K562 (cell line): ENCODE results near the gene ANKRD13A. TPM values are rescaled to one million over a fixed set of nuclear protein-coding genes. Genes with fewer than 3 reads are reported as not detected.

Experiments
- DIDO1 ChIP-seq: fragments of 450-650 bp; IDR thresholded peaks from 2 replicates; pipeline ENCODE4 v1.6.1; 2016; ENCODE audit warnings: low read depth, missing biosample characterization, missing genetic modification characterization
- E2F4 ChIP-seq: sonication (generic); formaldehyde crosslinking; IDR thresholded peaks from 2 replicates; pipeline ENCODE4 v1.8.0; 2022; ENCODE audit warnings: mild to moderate bottlenecking, low read depth, missing genetic modification reagents
- FOXA3 ChIP-seq, 2 experiments: fragments of 450-650 bp in 1 of 2; sonication (generic) in 1 of 2; formaldehyde crosslinking; IDR thresholded peaks in 1 of 2; conservative IDR thresholded peaks in 1 of 2; 2 replicates each; pipeline versions ENCODE4 v1.4.0 to v1.8.0; 2020 to 2022; ENCODE audit warnings: mild to moderate bottlenecking in 2 of 2, missing genetic modification reagents in 1 of 2
- HDAC1 ChIP-seq, 2 experiments: fragments of 450-650 bp; IDR thresholded peaks; 2 replicates each; pipeline ENCODE4 v1.6.1; 2016 to 2017; ENCODE audit warnings: inconsistent platforms in 1 of 2, mild to moderate bottlenecking in 1 of 2, moderate library complexity in 1 of 2
- HMBOX1 ChIP-seq: sonication (generic); IDR thresholded peaks from 2 replicates; pipeline ENCODE4 v1.6.1; 2016
- KAT7 ChIP-seq: sonication (generic); formaldehyde crosslinking; IDR thresholded peaks from 2 replicates; pipeline ENCODE4 v1.8.0; 2022; ENCODE audit warnings: missing genetic modification reagents, mild to moderate bottlenecking, borderline replicate concordance
- MCM2 ChIP-seq: fragments of 450-650 bp; IDR thresholded peaks from 2 replicates; pipeline ENCODE4 v1.6.1; 2017; ENCODE audit warnings: low read depth, mild to moderate bottlenecking
- MECOM ChIP-seq: fragments of 250-450 bp; sonication (Bioruptor Pico); IDR thresholded peaks from 2 replicates; pipeline ENCODE4 v1.8.0; 2022; ENCODE audit warnings: inconsistent platforms
- NFE2L1 ChIP-seq: fragments of 450-650 bp; IDR thresholded peaks from 2 replicates; pipeline ENCODE4 v1.6.1; 2016; ENCODE audit warnings: missing genetic modification characterization, low read depth, mild to moderate bottlenecking, missing compliant biosample characterization, moderate library complexity, borderline replicate concordance
- PCBP2 ChIP-seq: fragments of 200-400 bp; formaldehyde crosslinking; IDR thresholded peaks from 2 replicates; pipeline ENCODE4 v1.6.1; 2018; ENCODE audit warnings: low read length, low read depth, mild to moderate bottlenecking, moderate library complexity; ENCODE audit not compliant: poor library complexity, severe bottlenecking
- RHOXF2B ChIP-seq: fragments of 250-450 bp; sonication (Bioruptor Pico); conservative IDR thresholded peaks from 2 replicates; pipeline ENCODE4 v1.5.1; 2021
- RUNX1 ChIP-seq: sonication (generic); IDR thresholded peaks from 2 replicates; pipeline ENCODE4 v1.6.1; 2016; ENCODE audit warnings: antibody characterized with exemption, low read depth
- SMAD2 ChIP-seq: fragments of 150-350 bp; IDR thresholded peaks from 2 replicates; pipeline ENCODE4 v1.6.1; 2014; ENCODE audit warnings: low read depth, mild to moderate bottlenecking, low read length
- TAL1 ChIP-seq: fragments of 450-650 bp; IDR thresholded peaks from 2 replicates; pipeline ENCODE4 v1.6.1; 2016; ENCODE audit warnings: mild to moderate bottlenecking
- UBTF ChIP-seq, 2 experiments: IDR thresholded peaks; 2 replicates each; pipeline ENCODE4 v1.6.1; 2012; ENCODE audit warnings: improper control_type of control experiment in 2 of 2, low read depth in 2 of 2, low read length in 2 of 2, borderline replicate concordance in 1 of 2
- ZKSCAN3 ChIP-seq: fragments of 250-450 bp; sonication (Bioruptor Pico); IDR thresholded peaks from 2 replicates; pipeline ENCODE4 v1.4.0; 2020
- ZNF121 ChIP-seq: sonication (generic); formaldehyde crosslinking; conservative IDR thresholded peaks from 2 replicates; pipeline ENCODE4 v1.8.0; 2022; ENCODE audit warnings: missing genetic modification reagents
- ZNF311 ChIP-seq: fragments of 250-450 bp; sonication (Bioruptor Pico); IDR thresholded peaks from 2 replicates; pipeline ENCODE4 v1.4.0; 2020; ENCODE audit warnings: mild to moderate bottlenecking, moderate library complexity
- ZNF41 ChIP-seq: fragments of 250-450 bp; sonication (Bioruptor Pico); conservative IDR thresholded peaks from 2 replicates; pipeline ENCODE4 v1.4.0; 2020; ENCODE audit warnings: mild to moderate bottlenecking
- ZNF511 ChIP-seq: sonication (generic); formaldehyde crosslinking; IDR thresholded peaks from 2 replicates; pipeline ENCODE4 v1.8.0; 2022; ENCODE audit warnings: mild to moderate bottlenecking, missing genetic modification reagents
- ZNF584 ChIP-seq: fragments of 200-800 bp; sonication (Bioruptor generic); IDR thresholded peaks from 2 replicates; pipeline ENCODE4 v1.6.1; 2016; ENCODE audit warnings: low read depth, mild to moderate bottlenecking, missing genetic modification characterization, missing compliant biosample characterization
- ZNF766 ChIP-seq: fragments of 200-800 bp; sonication (Bioruptor generic); conservative IDR thresholded peaks from 2 replicates; pipeline ENCODE4 v1.6.1; 2016; ENCODE audit warnings: missing genetic modification characterization, missing compliant biosample characterization
- ZNF785 ChIP-seq: fragments of 250-450 bp; sonication (Bioruptor Pico); IDR thresholded peaks from 2 replicates; pipeline ENCODE4 v1.4.0; 2020; ENCODE audit warnings: mild to moderate bottlenecking
- polyA plus RNA-seq, 8 experiments: library from polyadenylated mRNA; depleted of rRNA in 4 of 8; stranded (reverse) in 5 of 8; unstranded in 3 of 8; fragments of >200 nt; fragmentation: Nextera tagmentation in 2 of 8; fragmentation: Illumina TruSeq in 1 of 8; extraction: Ambion mirVana in 2 of 8; extraction: Trizol in 1 of 8; gene quantifications; 2 replicates each; pipeline versions ENCODE4 v1.2.1 to v1.2.3, GENCODE V29; 2011 to 2014; ENCODE audit warnings: inconsistent platforms in 1 of 8, missing spikeins in 1 of 8
- total RNA-seq, 7 experiments: library from RNA; depleted of rRNA in 6 of 7; stranded (reverse); fragments of >200 nt in 6 of 7; fragmentation: Illumina TruSeq in 2 of 7; extraction: Trizol in 2 of 7; gene quantifications; 2 replicates each; pipeline versions ENCODE4 v1.2.1 to v1.2.3, GENCODE V29; 2011 to 2021; ENCODE audit warnings: low replicate concordance in 1 of 7

Gene ANKRD13A
- total and polyA plus RNA-seq, 9 of the 15 experiments (the other 6 are each of a cell fraction or from before 2014, with no cell fraction given): 5.0 to 55.0 (median 41.5) TPM

GRCh38 chr12:109998904-109999648, at the start of gene ANKRD13A (continued):
- TF ChIP-seq NFE2L1 (tag): no peak
- no peak for TF ChIP-seq SMAD2
- TF ChIP-seq ZNF785 (CRISPR knock-in tag): no peak
- no peak for TF ChIP-seq HMBOX1
- TF ChIP-seq ZNF584 (CRISPR knock-in tag): 0 out of 2 replicates have a peak, but pooled peaks have one; percentile 65
- TF ChIP-seq ZNF311 (CRISPR knock-in tag): no peak; the same call in none of the 2 replicates
- no peak for TF ChIP-seq PCBP2
- TF ChIP-seq HDAC1 (IDR thresholded peaks at IDR 0.05): 0 out of 4 replicates have a peak, but pooled peaks of 1 of the 2 experiments have one; percentile 23
- no peak for TF ChIP-seq MECOM
- TF ChIP-seq RUNX1: no peak
- no peak for TF ChIP-seq TAL1
- TF ChIP-seq ZNF121 (CRISPR knock-in tag): no peak
- TF ChIP-seq ZNF511 (CRISPR knock-in tag): peak; percentile 90
- TF ChIP-seq RHOXF2B: no peak
- TF ChIP-seq UBTF (IDR thresholded peaks at IDR 0.05; ENCODE audit: borderline replicate concordance in 1 of 2, low read depth in 2 of 2, low read length in 2 of 2): 0 out of 4 replicates have a peak, but pooled peaks of 1 of the 2 experiments have one; percentile 41
- peak; percentile 59; the same call in 1 of the 2 replicates for TF ChIP-seq DIDO1 (tag)
- TF ChIP-seq E2F4: no peak
- no peak for TF ChIP-seq ZKSCAN3 (CRISPR knock-in tag)
- TF ChIP-seq MCM2: no peak
- TF ChIP-seq ZNF41 (CRISPR knock-in tag): no peak; the same call in 1 of the 2 replicates
- TF ChIP-seq ZNF766: no peak; the same call in 1 of the 2 replicates
- no peak for TF ChIP-seq FOXA3 (CRISPR knock-in tag; conservative IDR thresholded peaks at IDR 0.05 in 1 of 2, IDR thresholded peaks at IDR 0.05 in 1 of 2)
- peak; percentile 87; the same call in 1 of the 2 replicates for TF ChIP-seq KAT7
